ENCODE results near the gene SEC61A1. TPM values are rescaled to one million over a fixed set of nuclear protein-coding genes. Genes with fewer than 3 reads are reported as not detected.
A peak's percentile ranks its signal among the peaks of the same experiment; 100 is the strongest.

SEC61A1 gene
- total RNA-seq, 4 donors from 2014 or later = 72.2 to 109 (median 91.6) TPM

DNA sequence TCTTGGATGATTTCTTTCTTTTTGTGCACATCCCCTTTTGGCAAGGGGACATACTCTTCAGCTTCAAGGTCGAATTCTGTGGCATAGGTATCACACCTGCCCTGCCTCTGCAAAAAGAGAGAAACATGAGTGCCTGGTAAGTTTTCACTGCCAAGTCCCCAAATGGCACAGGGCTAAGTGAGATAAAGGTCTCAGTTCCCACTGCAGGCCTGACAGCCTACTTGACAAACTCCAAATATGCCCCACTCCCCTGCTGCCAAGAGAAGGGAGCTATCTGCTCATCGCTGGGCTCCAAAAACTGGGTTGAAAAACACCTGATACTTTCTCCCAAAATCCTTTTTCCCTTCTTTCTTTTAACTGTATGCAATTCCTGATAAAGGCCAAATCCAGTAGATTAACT, 48.4 kb downstream of the SEC61A1 start:
- Histone ChIP-seq H3K9me3 (no peaks in the 10 kb centered on the region), H3K4me1 (no peaks in the 10 kb centered on the region), H3K27me3 (no peaks in the 10 kb centered on the region), H3K36me3 (peaks cover 0 to 91% of the 10 kb centered on the region in 2 donors), H3K4me3 (no peak overlapping the region), H3K27ac (no peak overlapping the region)
- no peak for ATAC-seq
- no peak for TF ChIP-seq EP300 (IDR thresholded peaks at IDR 0.05)
- TF ChIP-seq POLR2AphosphoS5 (IDR thresholded peaks at IDR 0.05) = no peak
- TF ChIP-seq POLR2A (IDR thresholded peaks at IDR 0.05) = no peak
- TF ChIP-seq, protein P1, sequence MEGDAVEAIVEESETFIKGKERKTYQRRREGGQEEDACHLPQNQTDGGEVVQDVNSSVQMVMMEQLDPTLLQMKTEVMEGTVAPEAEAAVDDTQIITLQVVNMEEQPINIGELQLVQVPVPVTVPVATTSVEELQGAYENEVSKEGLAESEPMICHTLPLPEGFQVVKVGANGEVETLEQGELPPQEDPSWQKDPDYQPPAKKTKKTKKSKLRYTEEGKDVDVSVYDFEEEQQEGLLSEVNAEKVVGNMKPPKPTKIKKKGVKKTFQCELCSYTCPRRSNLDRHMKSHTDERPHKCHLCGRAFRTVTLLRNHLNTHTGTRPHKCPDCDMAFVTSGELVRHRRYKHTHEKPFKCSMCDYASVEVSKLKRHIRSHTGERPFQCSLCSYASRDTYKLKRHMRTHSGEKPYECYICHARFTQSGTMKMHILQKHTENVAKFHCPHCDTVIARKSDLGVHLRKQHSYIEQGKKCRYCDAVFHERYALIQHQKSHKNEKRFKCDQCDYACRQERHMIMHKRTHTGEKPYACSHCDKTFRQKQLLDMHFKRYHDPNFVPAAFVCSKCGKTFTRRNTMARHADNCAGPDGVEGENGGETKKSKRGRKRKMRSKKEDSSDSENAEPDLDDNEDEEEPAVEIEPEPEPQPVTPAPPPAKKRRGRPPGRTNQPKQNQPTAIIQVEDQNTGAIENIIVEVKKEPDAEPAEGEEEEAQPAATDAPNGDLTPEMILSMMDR (IDR thresholded peaks at IDR 0.05) = no peak
- WGBS, 2 donors (ENCODE audit: low coverage in 1 of 2) = 80 to 100% methylated on average over 2 of the region's 2 CpGs

DNA sequence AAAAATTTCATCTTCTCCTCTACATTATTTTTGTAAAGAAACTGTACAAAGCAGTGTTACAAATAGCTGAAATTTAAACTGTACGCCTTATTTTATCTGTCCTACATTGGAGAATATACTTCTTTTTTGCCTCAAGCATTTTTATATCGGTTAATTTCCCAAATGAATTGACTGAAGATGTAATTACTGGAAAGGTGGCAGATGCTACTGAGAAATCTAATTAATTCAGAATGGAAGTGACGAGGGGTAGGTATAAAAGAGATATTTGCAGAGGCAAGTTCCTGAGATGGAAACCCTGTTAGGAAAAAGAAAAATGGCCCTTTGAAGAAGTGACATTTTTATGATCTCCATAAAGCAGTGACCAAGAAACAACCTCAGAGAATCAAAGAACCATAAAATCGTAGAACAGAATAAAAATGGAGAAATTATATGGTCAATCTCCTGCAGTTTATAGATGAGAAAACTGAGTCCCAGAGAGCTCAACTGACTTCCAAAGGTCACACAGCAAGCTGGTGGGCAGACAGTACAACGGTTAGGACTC, 51.0 kb downstream of the SEC61A1 start:
- Histone ChIP-seq H3K4me1 (no peaks in the 10 kb centered on the region), H3K36me3 (peaks cover 0 to 65% of the 10 kb centered on the region in 2 donors), H3K4me3 (no peak overlapping the region), H3K27ac (no peak overlapping the region), H3K27me3 (no peaks in the 10 kb centered on the region), H3K9me3 (no peaks in the 10 kb centered on the region)
- no peak for ATAC-seq
- 75 to 82% methylated on average over 4 to 5 of the region's 5 CpGs for WGBS, 2 donors (ENCODE audit: low coverage in 1 of 2)
- TF ChIP-seq POLR2A (IDR thresholded peaks at IDR 0.05) (no peak), EP300 (IDR thresholded peaks at IDR 0.05) (no peak), POLR2AphosphoS5 (IDR thresholded peaks at IDR 0.05) (no peak)
- TF ChIP-seq, protein P1 (IDR thresholded peaks at IDR 0.05) = no peak

DNA sequence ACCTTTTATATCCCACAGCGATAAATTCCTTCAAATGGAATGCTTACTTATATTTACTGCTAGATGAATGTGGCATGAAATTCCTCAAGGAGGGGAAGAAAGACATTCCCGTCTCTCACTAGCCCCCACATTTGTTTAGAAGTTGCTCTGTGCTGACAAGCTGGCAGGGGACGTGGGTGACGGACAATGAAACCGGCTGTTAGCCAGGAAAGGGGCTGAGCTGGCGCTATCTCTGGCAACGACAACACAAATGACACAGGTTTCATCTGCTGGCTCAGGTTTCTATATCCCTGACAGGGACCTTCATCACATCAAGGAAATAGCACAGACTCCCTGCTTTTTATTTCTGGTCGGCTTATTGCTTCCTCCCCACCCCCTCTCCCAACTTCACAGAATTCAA, 55.6 kb downstream of the SEC61A1 start:
- WGBS, 2 donors (ENCODE audit: low coverage in 1 of 2) = 65 to 84% methylated on average over 6 to 7 of the region's 8 CpGs
- H3K27ac ChIP-seq = no peak overlapping the region
- TF ChIP-seq, protein P1 (IDR thresholded peaks at IDR 0.05) = no peak
- TF ChIP-seq EP300 (IDR thresholded peaks at IDR 0.05) (no peak), POLR2A (IDR thresholded peaks at IDR 0.05) (no peak), POLR2AphosphoS5 (IDR thresholded peaks at IDR 0.05) (no peak)
- no peak overlapping the region for H3K4me3 ChIP-seq
- ATAC-seq = no peak
- H3K9me3 ChIP-seq = no peaks in the 10 kb centered on the region
- H3K4me1 ChIP-seq = peaks cover 0 to 5% (median 4%) of the 10 kb centered on the region in 3 donors
- H3K36me3 ChIP-seq = peaks cover 0 to 49% of the 10 kb centered on the region in 2 donors
- H3K27me3 ChIP-seq = no peaks in the 10 kb centered on the region

DNA sequence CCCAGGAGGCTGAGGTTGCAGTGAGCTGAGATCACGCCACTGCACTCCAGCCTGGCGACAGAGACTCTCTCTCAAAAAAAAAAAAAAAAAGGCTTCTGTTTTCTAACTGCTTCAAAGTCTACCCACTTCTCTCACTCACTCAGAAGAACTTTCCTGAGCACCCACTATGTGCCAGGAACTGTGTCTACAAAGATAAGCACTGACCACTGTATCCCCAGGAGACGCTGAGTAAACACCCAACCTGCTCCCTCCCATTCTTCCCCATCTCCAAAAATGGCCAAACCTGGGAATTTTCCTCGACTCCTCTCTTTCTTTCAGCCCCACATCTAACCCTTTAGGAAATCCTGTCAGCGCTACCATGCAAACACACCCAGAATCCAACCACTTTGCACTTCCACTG, 58.9 kb downstream of the SEC61A1 start:
- no peak overlapping the region for H3K4me3 ChIP-seq
- peaks cover 0 to 7% (median 5%) of the 10 kb centered on the region in 3 donors for H3K4me1 ChIP-seq
- WGBS, 2 donors (ENCODE audit: low coverage in 1 of 2) = 86 to 94% methylated on average over 3 to 4 of the region's 5 CpGs
- no peaks in the 10 kb centered on the region for H3K9me3 ChIP-seq
- no peak for TF ChIP-seq POLR2A (IDR thresholded peaks at IDR 0.05)
- no peak for TF ChIP-seq POLR2AphosphoS5 (IDR thresholded peaks at IDR 0.05)
- TF ChIP-seq, protein P1 (IDR thresholded peaks at IDR 0.05) = no peak
- TF ChIP-seq EP300 (IDR thresholded peaks at IDR 0.05) = no peak
- H3K27ac ChIP-seq = no peak overlapping the region
- H3K27me3 ChIP-seq = no peaks in the 10 kb centered on the region
- H3K36me3 ChIP-seq = peaks cover 0 to 51% of the 10 kb centered on the region in 2 donors
- ATAC-seq = no peak

DNA sequence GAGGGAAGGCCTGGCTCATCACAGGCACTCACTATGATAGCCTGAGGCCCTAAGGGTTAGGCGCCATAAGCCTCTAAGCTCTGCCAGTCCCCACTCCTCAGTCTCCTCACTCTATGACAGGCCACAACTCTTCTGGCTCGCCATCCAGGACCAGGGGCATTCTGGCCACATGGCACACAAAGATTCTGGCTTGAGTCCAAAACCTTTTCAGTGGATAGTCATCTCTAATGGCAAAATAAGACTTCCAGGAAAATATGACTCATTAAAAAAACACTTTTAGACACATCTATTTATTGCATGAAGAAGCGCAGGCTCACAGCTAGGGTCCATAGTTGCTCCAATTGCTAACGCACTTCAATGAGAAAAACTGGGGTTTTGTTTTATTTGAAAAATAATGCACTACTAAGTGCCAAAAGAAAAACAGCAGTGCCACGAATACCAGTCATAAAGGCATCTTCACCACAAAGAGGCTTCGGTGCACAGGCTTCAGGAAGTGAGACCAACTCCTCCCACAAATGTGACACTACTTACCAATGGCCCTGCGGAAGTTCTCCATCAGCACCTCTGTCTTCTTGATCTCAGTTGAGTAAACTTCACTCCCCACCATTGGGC, 60.2 kb downstream of the SEC61A1 start:
- no peaks in the 10 kb centered on the region for H3K9me3 ChIP-seq
- no peak for ATAC-seq
- H3K36me3 ChIP-seq = peaks cover 0 to 64% of the 10 kb centered on the region in 2 donors
- H3K4me3 ChIP-seq = no peak overlapping the region
- peaks cover 0 to 7% (median 5%) of the 10 kb centered on the region in 3 donors for H3K4me1 ChIP-seq
- H3K27ac ChIP-seq = peak overlapping the region in 2 of 4 donors; percentile 2 to 24
- TF ChIP-seq EP300 (IDR thresholded peaks at IDR 0.05) (no peak), POLR2AphosphoS5 (IDR thresholded peaks at IDR 0.05) (peak; percentile 24), POLR2A (IDR thresholded peaks at IDR 0.05) (no peak)
- TF ChIP-seq, protein P1 (IDR thresholded peaks at IDR 0.05) = no peak
- no peaks in the 10 kb centered on the region for H3K27me3 ChIP-seq
- 55 to 76% methylated on average over 5 to 6 of the region's 7 CpGs for WGBS, 2 donors (ENCODE audit: low coverage in 1 of 2)

Data from gastroesophageal sphincter (tissue), 4 donors.